ENCODE results near the gene BAZ2B. TPM values are rescaled to one million over a fixed set of nuclear protein-coding genes. Genes with fewer than 3 reads are reported as not detected.

Gene BAZ2B
- total RNA-seq, 1 experiment from 2014 or later: 54.9 TPM

DNA sequence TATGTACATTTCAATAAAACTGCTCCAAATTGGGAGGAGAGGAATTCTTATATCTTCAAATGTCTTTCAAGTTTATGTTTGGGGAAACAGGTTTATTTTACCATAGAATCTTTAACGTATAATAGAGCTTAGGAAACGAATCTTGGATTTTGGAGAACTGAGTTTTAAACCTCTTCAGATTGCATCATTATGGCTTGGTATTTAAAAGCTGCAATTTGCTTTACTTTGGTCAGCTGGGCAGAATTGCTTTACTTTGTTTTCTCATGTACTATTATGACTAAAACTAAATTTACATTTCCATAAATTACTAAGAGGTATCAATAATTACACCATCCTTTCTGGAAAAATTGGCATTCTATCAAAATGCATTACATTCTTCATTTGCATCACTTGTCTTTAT lies 54.6 kb downstream of the BAZ2B start:
- H3K27me3 ChIP-seq (ENCODE audit: insufficient read depth, low read length): no peaks in the 10 kb centered on the region
- H3K14ac ChIP-seq (ENCODE audit: insufficient read depth, low read length): no peak overlapping the region
- no peaks in the 10 kb centered on the region for H3K79me1 ChIP-seq (ENCODE audit: insufficient read depth, low read depth, low read length, poor library complexity, severe bottlenecking)
- no peak overlapping the region for H2BK15ac ChIP-seq (ENCODE audit: low read depth, low read length)
- H3T11ph ChIP-seq (ENCODE audit: low read length): no peak overlapping the region
- H4K5ac ChIP-seq (ENCODE audit: insufficient read length, low read depth, low read length): no peak overlapping the region
- Mint-ChIP-seq H3K4me1 (peaks cover 12 to 14% of the 10 kb centered on the region in 2 experiments), H3K27me3 (ENCODE audit: low read depth) (no peaks in the 10 kb centered on the region), H3K4me3 (no peak overlapping the region), H3K36me3 (ENCODE audit: insufficient read depth in 1 of 3, low read depth in 3 of 3) (peaks cover 1 to 15% (median 11%) of the 10 kb centered on the region in 3 experiments; a peak in 6 of 7 replicates), H3K27ac (no peak overlapping the region), H3K9me3 (no peaks in the 10 kb centered on the region)
- H2BK120ac ChIP-seq (ENCODE audit: low read depth, low read length, poor library complexity, severe bottlenecking): no peak overlapping the region
- no peak overlapping the region for H4K8ac ChIP-seq (replicated peaks; ENCODE audit: insufficient read length, low read depth, low read length)
- H2BK5ac ChIP-seq (ENCODE audit: insufficient read length, low read length): no peak overlapping the region
- H2AFZ ChIP-seq (ENCODE audit: low read length): no peak overlapping the region
- peaks cover 4% of the 10 kb centered on the region; the same call in 1 of the 2 replicates for H3K79me2 ChIP-seq (ENCODE audit: insufficient read depth, low read length)
- H3K23me2 ChIP-seq (ENCODE audit: insufficient read length, low read depth, low read length, poor library complexity, severe bottlenecking): no peaks in the 10 kb centered on the region
- no peak for DNase-seq
- no peaks in the 10 kb centered on the region for H3K9me3 ChIP-seq (ENCODE audit: control insufficient read depth, low read depth, low read length)
- no CpG with 5 or more reads among the region's 2 CpGs for WGBS (ENCODE audit: extremely low coverage, insufficient read length, low lambda C conversion rate)
- H4K20me1 ChIP-seq (ENCODE audit: control insufficient read depth, insufficient read depth, insufficient read length): no peaks in the 10 kb centered on the region
- no peak overlapping the region for H3K18ac ChIP-seq (ENCODE audit: insufficient read length, low read depth, low read length)
- no peak overlapping the region for H3K9ac ChIP-seq (ENCODE audit: extremely low read depth, insufficient read length, low read length)
- H2BK20ac ChIP-seq (ENCODE audit: low read depth, low read length, poor library complexity, severe bottlenecking): no peak overlapping the region
- H3K4me1 ChIP-seq (ENCODE audit: insufficient read depth, low read length): no peaks in the 10 kb centered on the region
- no peak overlapping the region for H2AK5ac ChIP-seq (ENCODE audit: insufficient read length, low read length)
- H3K23ac ChIP-seq (ENCODE audit: insufficient read length, low read depth, low read length): no peak overlapping the region
- H3K4ac ChIP-seq (ENCODE audit: low read depth, low read length): no peak overlapping the region
- H3K27ac ChIP-seq (ENCODE audit: insufficient read length, low read depth, low read length): no peak overlapping the region
- TF ChIP-seq, protein P1, sequence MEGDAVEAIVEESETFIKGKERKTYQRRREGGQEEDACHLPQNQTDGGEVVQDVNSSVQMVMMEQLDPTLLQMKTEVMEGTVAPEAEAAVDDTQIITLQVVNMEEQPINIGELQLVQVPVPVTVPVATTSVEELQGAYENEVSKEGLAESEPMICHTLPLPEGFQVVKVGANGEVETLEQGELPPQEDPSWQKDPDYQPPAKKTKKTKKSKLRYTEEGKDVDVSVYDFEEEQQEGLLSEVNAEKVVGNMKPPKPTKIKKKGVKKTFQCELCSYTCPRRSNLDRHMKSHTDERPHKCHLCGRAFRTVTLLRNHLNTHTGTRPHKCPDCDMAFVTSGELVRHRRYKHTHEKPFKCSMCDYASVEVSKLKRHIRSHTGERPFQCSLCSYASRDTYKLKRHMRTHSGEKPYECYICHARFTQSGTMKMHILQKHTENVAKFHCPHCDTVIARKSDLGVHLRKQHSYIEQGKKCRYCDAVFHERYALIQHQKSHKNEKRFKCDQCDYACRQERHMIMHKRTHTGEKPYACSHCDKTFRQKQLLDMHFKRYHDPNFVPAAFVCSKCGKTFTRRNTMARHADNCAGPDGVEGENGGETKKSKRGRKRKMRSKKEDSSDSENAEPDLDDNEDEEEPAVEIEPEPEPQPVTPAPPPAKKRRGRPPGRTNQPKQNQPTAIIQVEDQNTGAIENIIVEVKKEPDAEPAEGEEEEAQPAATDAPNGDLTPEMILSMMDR (conservative IDR thresholded peaks at IDR 0.05): no peak
- no peak overlapping the region for H2BK12ac ChIP-seq (ENCODE audit: insufficient read length, low read depth, low read length)
- no peak overlapping the region for H3K4me2 ChIP-seq (ENCODE audit: insufficient read depth, insufficient read length, low read length)
- no peak overlapping the region for H3K56ac ChIP-seq (ENCODE audit: insufficient read length, low read depth, low read length)
- H4K91ac ChIP-seq (ENCODE audit: insufficient read length, low read depth, low read length): no peak overlapping the region

All from H9 (cell line).